Right lobe of liver (tissue), 4 donors: ENCODE measurements around the gene RTCA.

Source experiments
- CTCF ChIP-seq, 4 donors: fragments of 200-600 bp in 3 of 4; fragments of 450-650 bp in 1 of 4; IDR thresholded peaks; one replicate each; pipeline versions ENCODE4 v1.5.1 to v1.8.0; 2016 to 2022; ENCODE audit warnings: antibody characterized with exemption in 4 of 4, mild to moderate bottlenecking in 2 of 4
- POLR2A ChIP-seq: fragments of 450-650 bp; IDR thresholded peaks from one replicate; pipeline ENCODE4 v1.6.1; 2017; ENCODE audit warnings: antibody characterized with exemption, mild to moderate bottlenecking
- donor health status: DM: no; HTN: no; CAD: no.
- donor health status: DM: no; HTN: no; CAD: no.
- donor health status: DM: no; HTN: yes; CAD: no.

- TF ChIP-seq CTCF (IDR thresholded peaks at IDR 0.05) (no peak), POLR2A (no peak)
Observed at GRCh38 chr1:100268202-100268601, 2.2 kb downstream of the RTCA start.
